ENCODE data around the gene VRTN. TPM values are rescaled to one million over a fixed set of nuclear protein-coding genes. Genes with fewer than 3 reads are reported as not detected.
A peak's percentile ranks its signal among the peaks of the same experiment; 100 is the strongest.

Gene VRTN
- total RNA-seq: under 1 TPM in 1 of 2 donors, not detected in 1; 0.30 TPM

DNA sequence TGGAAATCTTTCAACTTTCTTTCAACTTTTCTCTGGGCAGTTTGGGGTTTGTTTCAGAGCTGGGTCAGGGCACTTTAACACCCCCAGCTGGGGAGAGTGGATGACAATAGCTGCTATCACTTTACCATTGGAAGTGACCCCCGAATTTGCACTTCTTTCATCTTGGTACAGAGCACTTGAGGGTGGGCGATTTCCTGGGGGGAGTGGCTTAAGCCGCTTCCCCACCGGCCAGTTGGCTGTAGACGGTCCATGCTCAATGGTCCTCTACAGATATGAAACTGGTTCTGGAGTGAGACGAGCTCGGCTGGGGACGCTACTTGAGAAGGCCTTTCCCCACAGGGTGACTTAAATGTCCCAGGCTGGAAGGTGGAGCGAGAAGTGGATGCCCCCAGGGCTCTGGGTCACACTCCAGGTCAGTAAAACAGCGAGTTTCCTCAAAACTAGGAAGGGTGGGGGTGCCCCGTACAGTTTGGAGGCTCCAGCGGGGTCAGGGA is at the start of gene VRTN:
TSS of gene VRTN (plus strand) at position 231 of the 494 bp plus-strand sequence. CDS start 8,313 bp downstream, outside the sequence.
- H3K9me3 ChIP-seq: no peaks in the 10 kb centered on the region
- H3K9ac ChIP-seq (ENCODE audit: low read depth in 2 of 2, low read length in 2 of 2): no peak within 1 kb of the TSS
- no peak for DNase-seq
- no peaks in the 10 kb centered on the region for H3K27me3 ChIP-seq
- H3K4me1 ChIP-seq: no peaks in the 10 kb centered on the region
- intact Hi-C loops (cut with DNase I): no loop called here
- no peak for TF ChIP-seq CTCF (IDR thresholded peaks at IDR 0.05)
- H3K36me3 ChIP-seq: no peaks in the 10 kb centered on the region
- H3K4me3 ChIP-seq: no peak within 1 kb of the TSS
- H3K27ac ChIP-seq: no peak within 1 kb of the TSS

GRCh38 chr14:74299061-74299545 is 49.2 kb upstream of the VRTN start:
- Histone ChIP-seq H3K27ac (peak overlapping the region; percentile 2), H3K4me1 (no peaks in the 10 kb centered on the region), H3K9ac (ENCODE audit: low read depth in 2 of 2, low read length in 2 of 2) (no peak overlapping the region), H3K36me3 (no peaks in the 10 kb centered on the region), H3K9me3 (no peaks in the 10 kb centered on the region), H3K4me3 (no peak overlapping the region), H3K27me3 (no peaks in the 10 kb centered on the region)
- no peak for TF ChIP-seq CTCF (IDR thresholded peaks at IDR 0.05)
- peak; percentile 29 for DNase-seq
- intact Hi-C loops (cut with DNase I): no loop called here

DNA sequence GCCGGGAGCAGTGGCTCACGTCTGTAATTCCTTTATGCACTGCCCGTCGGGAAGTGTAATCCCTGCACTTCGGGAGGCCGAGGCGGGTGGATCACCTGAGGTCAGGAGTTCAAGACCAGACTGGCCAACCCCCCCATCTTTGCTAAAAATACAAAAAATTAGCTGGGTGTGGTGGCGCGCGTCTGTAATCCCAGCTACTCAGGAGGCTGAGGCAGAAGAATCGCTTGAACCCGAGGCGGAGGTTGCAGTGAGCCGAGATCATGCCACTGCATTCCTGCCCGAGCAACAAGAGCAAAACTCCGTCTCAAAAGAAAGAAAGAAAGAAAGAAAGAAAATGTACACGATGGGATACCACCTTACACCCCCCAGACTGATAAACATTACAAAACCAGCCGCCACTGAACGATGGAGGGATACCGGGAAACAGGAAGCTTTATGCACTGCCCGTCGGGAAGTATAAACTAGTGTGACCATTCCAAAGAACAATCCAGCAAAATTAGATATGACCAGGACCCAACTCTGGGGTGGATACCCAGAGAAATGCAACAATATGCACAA is 46.6 kb upstream of the VRTN start:
- no peaks in the 10 kb centered on the region for H3K36me3 ChIP-seq
- no peaks in the 10 kb centered on the region for H3K4me1 ChIP-seq
- H3K9ac ChIP-seq (ENCODE audit: low read depth in 2 of 2, low read length in 2 of 2): peak overlapping the region; percentile 80 to 83
- DNase-seq: peak; percentile 31
- TF ChIP-seq CTCF (IDR thresholded peaks at IDR 0.05): no peak
- peak overlapping the region; percentile 96 for H3K4me3 ChIP-seq
- no peaks in the 10 kb centered on the region for H3K9me3 ChIP-seq
- intact Hi-C loops (cut with DNase I): no loop called here
- H3K27ac ChIP-seq: peak overlapping the region; percentile 75
- no peaks in the 10 kb centered on the region for H3K27me3 ChIP-seq

- peak; percentile 26 for TF ChIP-seq CTCF (IDR thresholded peaks at IDR 0.05)
- no peaks in the 10 kb centered on the region for H3K27me3 ChIP-seq
- peak overlapping the region; percentile 80 to 83 for H3K9ac ChIP-seq (ENCODE audit: low read depth in 2 of 2, low read length in 2 of 2)
- DNase-seq: no peak
- peak overlapping the region; percentile 75 for H3K27ac ChIP-seq
- intact Hi-C loops (cut with DNase I): no loop called here
- H3K9me3 ChIP-seq: no peaks in the 10 kb centered on the region
- no peaks in the 10 kb centered on the region for H3K36me3 ChIP-seq
- H3K4me3 ChIP-seq: peak overlapping the region; percentile 96
- no peaks in the 10 kb centered on the region for H3K4me1 ChIP-seq
Measured at GRCh38 chr14:74302152-74302628, 46.1 kb upstream of the VRTN start.

DNA sequence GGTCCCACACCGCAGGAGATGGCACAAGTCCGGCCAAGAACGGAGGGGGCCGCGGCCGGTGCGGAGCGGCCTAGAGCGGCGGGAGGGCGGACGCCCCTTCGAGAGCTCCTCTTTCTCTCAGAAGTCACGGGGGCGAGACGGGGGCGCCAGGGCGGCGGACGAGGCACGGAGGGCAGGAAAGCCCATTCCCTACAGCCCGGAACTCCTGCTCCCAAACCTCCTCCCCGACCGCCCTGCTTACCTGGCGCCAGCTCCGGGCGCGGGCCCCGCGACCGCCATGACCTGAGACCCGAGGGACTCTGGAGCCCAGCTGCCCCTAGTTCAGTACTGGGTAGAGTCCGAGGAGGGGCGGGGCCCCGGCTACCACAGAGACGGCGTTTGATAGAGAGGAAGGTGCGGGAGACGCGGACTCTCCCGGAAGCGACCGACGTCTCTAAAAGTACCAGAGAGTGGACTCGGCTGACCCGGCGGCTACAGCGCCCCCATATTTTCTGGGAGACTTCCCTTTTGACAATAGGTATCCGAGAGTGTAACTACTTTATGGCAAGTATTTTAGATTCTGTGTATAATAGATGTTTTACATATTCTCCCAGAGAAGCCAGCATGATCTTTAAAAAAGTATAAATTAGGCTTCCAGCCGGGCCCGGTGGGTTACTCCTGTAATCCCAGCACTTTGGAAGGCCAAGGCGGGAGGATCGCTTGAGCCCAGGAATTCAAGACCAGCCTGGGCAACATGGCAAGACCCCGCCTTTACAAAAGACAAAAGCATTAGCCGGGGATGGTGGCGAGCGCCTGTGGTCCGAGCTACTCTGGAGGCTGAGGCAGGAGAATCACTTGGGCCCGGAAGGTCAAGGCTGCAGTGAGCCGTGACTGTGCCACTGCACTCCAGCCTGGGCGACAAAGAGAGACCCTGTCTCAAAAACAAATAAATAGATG is 45.4 kb upstream of the VRTN start, which contains the start of gene ABCD4:
TSS of gene ABCD4 (minus strand) at position 301 of the 936 bp plus-strand sequence. CDS start at position 279, 22 bp downstream.
- Histone ChIP-seq H3K4me1 (no peaks in the 10 kb centered on the region), H3K27ac (peak within 1 kb of the TSS; percentile 75), H3K9ac (ENCODE audit: low read depth in 2 of 2, low read length in 2 of 2) (peak within 1 kb of the TSS; percentile 80 to 83), H3K36me3 (no peaks in the 10 kb centered on the region), H3K27me3 (no peaks in the 10 kb centered on the region), H3K9me3 (no peaks in the 10 kb centered on the region), H3K4me3 (peak within 1 kb of the TSS; percentile 96)
- intact Hi-C loops (cut with DNase I): no loop called here
- peak; percentile 46 for TF ChIP-seq CTCF (IDR thresholded peaks at IDR 0.05)
- DNase-seq: peak; percentile 97

Data from colonic mucosa (tissue), 4 donors.